WERI-Rb-1 (cell line): ENCODE results near the gene ANO1.

Experiments used
- DNase-seq: peaks from one replicate; pipeline ENCODE4 v3.0.0-alpha.2; 2020
- H3K27ac ChIP-seq: fragments of 250-450 bp; sonication (Bioruptor Pico); 2 replicates; pipeline ENCODE4 v1.5.1; 2020; ENCODE audit warnings: mild to moderate bottlenecking, moderate library complexity
- H3K27me3 ChIP-seq: fragments of 250-450 bp; sonication (Bioruptor Pico); 2 replicates; pipeline ENCODE4 v1.5.1; 2021; ENCODE audit warnings: mild to moderate bottlenecking, low read depth, moderate library complexity; ENCODE audit not compliant: insufficient read depth, severe bottlenecking
- H3K36me3 ChIP-seq: fragments of 250-450 bp; sonication (Bioruptor Pico); 2 replicates; pipeline ENCODE4 v1.5.1; 2020; ENCODE audit warnings: mild to moderate bottlenecking, moderate library complexity
- H3K4me3 ChIP-seq: 2 replicates; pipeline ENCODE4 v1.5.1; 2011; ENCODE audit warnings: low read depth, mild to moderate bottlenecking, control low read depth, low read length
- H3K9me3 ChIP-seq: fragments of 250-450 bp; sonication (Bioruptor Pico); 2 replicates; pipeline ENCODE4 v1.5.1; 2021; ENCODE audit warnings: mild to moderate bottlenecking, moderate library complexity; ENCODE audit not compliant: severe bottlenecking
- TF ChIP-seq, protein P1 (sequence below): IDR thresholded peaks from 2 replicates; pipeline ENCODE4 v1.5.1; 2011; ENCODE audit warnings: low read depth, mild to moderate bottlenecking, control low read depth, inconsistent platforms, low read length

ANO1 gene

DNA sequence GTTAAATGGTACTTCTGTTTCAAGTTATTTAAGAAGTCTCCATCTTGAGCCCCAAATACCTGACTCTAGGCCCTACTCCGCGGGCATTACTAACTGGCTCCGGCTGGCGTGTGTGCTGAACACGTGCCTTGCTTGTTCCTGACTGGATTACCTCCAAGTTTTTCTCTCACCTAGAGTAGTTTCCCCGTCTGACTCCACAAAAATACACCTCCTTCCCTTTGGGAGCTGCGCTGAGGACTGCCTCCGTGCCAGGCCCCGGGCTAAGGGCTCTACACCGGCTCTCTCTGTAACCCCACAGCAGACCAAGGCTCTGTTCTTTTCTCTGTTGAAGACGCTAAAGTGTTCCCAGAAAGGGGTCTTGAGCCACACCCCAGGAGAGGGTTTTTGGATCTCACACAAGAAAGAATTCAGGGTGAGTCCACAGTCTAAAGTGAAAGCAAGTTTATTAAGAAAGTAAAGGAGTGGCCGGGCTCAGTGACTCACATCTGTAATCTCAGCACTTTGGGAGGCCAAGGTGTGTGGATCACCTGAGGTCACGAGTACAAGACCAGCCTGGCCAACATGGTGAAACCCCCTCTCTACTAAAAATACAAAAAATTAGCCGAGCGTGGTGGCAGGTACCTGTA, 61.8 kb downstream of the ANO1 start:
- TF ChIP-seq, protein P1, sequence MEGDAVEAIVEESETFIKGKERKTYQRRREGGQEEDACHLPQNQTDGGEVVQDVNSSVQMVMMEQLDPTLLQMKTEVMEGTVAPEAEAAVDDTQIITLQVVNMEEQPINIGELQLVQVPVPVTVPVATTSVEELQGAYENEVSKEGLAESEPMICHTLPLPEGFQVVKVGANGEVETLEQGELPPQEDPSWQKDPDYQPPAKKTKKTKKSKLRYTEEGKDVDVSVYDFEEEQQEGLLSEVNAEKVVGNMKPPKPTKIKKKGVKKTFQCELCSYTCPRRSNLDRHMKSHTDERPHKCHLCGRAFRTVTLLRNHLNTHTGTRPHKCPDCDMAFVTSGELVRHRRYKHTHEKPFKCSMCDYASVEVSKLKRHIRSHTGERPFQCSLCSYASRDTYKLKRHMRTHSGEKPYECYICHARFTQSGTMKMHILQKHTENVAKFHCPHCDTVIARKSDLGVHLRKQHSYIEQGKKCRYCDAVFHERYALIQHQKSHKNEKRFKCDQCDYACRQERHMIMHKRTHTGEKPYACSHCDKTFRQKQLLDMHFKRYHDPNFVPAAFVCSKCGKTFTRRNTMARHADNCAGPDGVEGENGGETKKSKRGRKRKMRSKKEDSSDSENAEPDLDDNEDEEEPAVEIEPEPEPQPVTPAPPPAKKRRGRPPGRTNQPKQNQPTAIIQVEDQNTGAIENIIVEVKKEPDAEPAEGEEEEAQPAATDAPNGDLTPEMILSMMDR = no peak
- Histone ChIP-seq H3K36me3 (no peaks in the 10 kb centered on the region), H3K27me3 (no peaks in the 10 kb centered on the region)

GRCh38 chr11:70140711-70141485, 62.8 kb downstream of the ANO1 start:
- TF ChIP-seq, protein P1 = no peak
- Histone ChIP-seq H3K27ac (peak overlapping the region; percentile 76), H3K9me3 (no peaks in the 10 kb centered on the region), H3K4me3 (peak overlapping the region; percentile 43), H3K36me3 (no peaks in the 10 kb centered on the region), H3K27me3 (no peaks in the 10 kb centered on the region)
- DNase-seq = no peak

More for the DNA sequence above, 61.8 kb downstream of the ANO1 start:
- DNase-seq = no peak
- H3K27ac ChIP-seq = no peak overlapping the region
- H3K4me3 ChIP-seq = no peak overlapping the region
- no peaks in the 10 kb centered on the region for H3K9me3 ChIP-seq

DNA sequence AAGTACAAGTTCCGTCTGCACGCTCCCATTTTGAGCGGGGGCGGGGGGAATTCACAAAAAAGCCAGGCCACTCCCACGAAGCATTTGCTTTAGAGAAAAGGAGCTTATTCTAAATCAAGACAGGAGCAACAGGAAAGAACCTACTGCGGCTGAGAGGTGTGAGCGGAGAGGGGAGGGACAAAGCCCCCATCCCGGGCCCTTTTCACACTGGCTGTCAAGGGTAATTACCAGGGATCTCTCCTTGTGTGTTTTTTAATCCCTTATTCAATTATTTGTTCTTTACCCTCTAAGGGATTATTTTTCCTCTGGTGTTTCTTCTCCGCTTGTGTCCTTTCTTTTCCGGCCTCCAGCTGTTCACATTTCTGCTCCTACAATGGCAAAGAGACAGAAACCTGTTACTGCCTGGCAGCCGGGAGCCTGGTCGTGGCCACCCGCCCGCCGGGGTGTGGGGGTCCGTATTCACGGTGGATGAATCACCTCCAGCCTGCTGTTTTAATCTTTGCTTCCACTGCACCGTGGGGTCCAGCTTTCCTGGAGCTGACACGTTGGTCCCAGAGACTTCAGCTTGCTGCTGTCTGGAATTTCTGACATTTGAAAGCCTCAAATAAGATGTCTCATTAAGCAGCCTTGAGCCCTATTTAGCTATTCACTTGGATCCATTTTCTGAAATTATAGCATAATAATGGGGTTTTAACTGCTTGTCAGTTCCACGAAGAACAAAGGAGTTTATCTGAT, 63.5 kb downstream of the ANO1 start:
- Histone ChIP-seq H3K9me3 (no peaks in the 10 kb centered on the region), H3K4me3 (peak overlapping the region; percentile 43), H3K36me3 (no peaks in the 10 kb centered on the region), H3K27ac (peak overlapping the region; percentile 76), H3K27me3 (no peaks in the 10 kb centered on the region)
- DNase-seq = peak; percentile 73
- TF ChIP-seq, protein P1 = no peak

GRCh38 chr11:70142221-70142875, 64.2 kb downstream of the ANO1 start:
- H3K27ac ChIP-seq = peak overlapping the region; percentile 76
- no peaks in the 10 kb centered on the region for H3K9me3 ChIP-seq
- TF ChIP-seq, protein P1 = no peak
- no peaks in the 10 kb centered on the region for H3K36me3 ChIP-seq
- no peak for DNase-seq
- H3K27me3 ChIP-seq = no peaks in the 10 kb centered on the region
- peak overlapping the region; percentile 43 for H3K4me3 ChIP-seq

GRCh38 chr11:70144262-70144661, 66.1 kb downstream of the ANO1 start:
- H3K9me3 ChIP-seq = no peaks in the 10 kb centered on the region
- H3K27ac ChIP-seq = no peak overlapping the region
- H3K27me3 ChIP-seq = no peaks in the 10 kb centered on the region
- H3K4me3 ChIP-seq = no peak overlapping the region
- H3K36me3 ChIP-seq = no peaks in the 10 kb centered on the region
- DNase-seq = no peak
- TF ChIP-seq, protein P1 = no peak
